ENCODE results near the gene RHOD.

RHOD gene

DNA sequence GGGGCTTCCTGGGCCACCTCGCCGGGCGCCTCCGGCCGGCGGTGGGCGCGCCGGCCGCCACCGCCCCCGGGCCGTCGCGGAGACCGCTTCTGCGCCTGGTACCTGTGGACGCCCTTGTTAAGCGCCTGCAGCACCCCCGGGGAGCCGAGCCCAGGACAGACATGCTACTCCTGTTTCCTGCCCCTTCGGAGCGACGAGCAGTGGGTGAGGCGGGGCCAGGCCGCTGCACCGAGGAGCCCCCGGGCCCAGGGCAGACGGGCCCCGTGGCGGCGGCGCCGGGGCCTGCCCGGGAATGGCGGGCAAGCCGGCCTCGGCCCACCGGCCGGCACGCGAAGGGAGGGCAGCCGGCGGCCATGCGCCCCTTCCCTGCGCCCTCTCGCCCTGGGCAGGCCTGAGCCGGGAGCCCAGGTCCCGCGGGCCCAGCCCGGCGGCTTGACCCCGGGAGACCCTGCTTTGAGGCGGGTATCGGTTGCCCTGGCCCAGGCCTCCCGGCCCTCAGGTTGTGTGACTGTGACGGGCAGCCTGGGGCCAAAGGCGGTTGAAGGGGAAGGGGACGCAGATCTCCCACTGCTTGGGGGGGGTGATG lies 61.6 kb downstream of the RHOD start:
- no peak for DNase-seq

DNA sequence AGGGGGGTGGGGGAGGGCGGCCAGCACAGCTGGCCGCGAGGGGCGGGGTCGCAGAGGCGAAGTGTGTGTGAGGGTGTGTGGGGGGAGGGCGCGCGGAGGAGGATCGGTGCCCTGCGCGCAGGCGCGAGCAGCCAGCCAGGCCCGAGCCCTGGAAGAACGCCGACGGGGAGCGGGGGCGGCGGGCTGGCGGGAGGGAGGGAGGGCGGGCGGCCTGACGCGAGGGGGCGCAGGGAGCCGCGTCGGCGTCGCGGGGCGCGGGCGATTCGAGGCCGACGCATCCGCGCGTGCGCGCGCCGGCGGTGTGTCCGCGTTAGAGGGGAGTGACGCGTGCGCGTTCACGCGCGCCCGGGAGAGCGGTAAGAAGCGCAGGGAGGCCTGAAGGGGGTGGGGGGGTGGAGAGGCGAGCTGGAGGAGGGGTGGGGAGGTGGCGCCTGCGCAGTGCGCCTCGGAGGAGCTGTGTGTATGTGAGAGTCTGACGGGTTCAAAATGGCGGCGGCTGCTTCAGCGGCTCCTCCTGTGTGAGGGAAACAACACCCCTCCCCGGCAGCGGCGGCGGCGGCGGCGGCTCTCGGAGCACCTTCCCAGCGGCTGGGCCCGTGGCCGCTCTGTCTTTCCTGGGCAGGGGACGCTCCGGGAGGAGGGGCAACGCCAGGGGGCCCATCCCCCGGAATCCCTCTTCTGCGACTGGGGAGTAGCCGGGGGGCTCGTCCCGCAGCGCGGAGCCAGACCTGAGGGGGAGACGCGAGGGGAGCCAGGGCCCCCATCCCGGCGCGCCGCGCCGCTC lies 62.3 kb downstream of the RHOD start, which contains the start of gene KDM2A:
Gene KDM2A (plus strand): TSS at position 463 of the 784 bp plus-strand sequence. CDS start 2,054 bp downstream, outside the sequence.
- peak; percentile 95 for DNase-seq

DNA sequence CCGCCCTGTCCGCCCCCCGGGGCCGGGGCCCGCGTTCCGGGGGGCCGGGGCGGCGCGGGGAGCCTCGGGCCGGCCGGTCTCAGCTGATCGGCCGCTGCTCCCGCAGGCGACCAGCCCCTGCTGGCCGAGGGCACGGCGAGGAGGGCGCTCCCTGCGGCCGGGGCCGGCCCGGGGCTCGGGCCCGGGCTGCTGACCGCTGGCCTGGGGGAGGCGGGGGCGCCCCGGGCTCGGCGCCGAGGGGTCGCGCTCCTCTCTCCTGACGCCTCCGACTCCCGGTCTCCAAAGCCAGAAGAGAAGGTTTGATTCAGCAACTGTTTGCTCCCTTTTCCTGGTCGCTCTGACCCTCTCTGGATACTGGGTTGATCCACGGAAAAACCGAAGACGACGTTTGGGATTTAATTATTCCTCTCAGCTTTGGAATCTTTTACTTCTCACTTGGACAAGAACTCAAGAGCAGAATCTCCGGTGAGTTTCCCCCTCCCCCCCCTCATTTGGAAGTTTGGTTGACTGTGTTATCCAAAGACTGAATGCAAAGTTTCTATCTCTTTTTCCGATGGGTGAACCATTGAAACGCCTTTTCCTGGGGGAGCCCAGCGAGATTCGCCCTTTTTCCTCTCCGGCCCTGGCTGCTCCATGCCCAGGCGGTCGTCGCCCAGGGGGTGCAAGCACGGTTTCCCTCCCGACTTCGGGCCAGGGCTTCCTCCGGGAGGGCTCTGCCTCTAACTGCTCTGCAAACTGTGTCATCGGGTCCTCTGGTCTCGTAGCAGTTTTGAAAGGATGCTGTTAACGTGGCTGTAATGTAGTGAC lies 63.1 kb downstream of the RHOD start:
- DNase-seq = no peak

DNA sequence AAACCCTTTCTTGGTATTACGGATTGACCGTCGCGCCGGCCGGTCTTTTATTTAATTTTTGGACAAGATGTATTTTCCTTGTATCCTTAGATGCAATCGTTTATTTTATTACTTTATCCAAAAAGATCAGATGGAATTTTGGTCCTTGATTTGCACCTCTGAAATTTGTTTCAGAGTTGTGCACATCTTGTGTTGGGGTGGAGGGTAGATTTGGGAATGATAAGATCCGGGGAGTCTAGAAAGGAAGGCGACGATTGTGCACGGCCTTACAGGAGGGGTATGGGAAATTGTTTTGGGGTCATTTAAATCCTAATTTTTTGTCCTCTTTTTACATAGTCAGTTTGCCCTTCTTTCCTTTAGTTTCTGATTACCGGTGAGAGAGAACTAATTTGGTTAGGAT lies 63.8 kb downstream of the RHOD start:
- no peak for DNase-seq

DNA sequence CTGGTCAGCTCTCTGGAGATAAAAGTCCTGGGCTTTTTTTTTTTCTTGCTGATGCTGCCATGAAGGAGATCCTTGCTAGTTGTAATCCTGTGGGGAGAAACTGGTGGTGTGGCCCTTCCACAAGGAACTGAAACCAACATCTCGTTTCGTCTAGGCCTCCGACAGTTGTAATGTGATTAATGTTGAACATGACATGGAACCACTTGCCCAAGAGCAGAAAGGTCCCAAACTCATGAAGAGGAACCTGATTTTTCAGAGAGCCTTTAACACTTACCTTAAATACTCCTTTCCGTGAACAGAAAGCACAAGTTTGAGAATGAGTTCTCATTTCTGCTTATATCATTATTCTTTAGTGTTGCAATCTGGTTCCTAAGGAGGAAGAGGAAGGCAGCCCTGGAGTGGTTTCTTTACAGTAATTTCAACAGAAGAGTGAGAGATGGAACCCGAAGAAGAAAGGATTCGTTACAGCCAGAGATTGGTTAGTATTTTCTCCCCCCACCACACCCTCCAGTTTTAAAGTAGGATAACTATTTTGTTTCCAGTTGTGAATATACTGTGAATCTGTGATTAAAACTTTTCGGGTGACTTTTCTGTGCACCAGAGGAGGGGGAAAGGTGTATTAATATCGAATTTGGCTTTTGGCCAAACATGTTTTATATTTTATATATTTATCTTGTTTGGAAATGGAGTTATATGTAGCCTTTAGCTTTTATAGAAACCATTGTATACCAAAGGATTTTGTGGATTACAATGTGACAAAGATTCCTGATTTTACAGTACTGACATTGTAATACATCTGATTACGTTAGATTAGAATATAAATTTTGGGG lies 64.4 kb downstream of the RHOD start:
- no peak for DNase-seq

All from DMS153 (cell line).